ENCODE data around the gene EIF4EBP2.

DNA sequence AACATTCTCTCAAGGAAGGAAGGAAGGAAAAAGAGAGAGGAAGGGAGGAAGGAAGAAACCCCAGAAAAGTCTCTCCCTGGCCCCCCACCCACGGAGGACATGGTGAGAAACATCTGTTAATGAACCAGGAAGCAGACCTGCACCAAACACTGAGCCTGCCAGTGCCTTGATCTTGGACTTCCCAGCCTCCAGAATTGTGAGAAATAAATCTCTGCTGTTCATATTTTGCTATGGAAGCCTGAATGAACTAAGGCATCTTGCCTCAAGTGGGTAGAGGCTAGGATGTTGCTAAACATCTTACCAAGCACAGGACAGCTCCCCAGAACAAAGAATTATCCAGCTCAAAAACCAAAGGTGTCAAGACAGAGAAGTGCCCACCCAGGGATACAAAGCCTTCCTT, 40.7 kb upstream of the EIF4EBP2 start:
- no peak for TF ChIP-seq CTCF (conservative IDR thresholded peaks at IDR 0.05)
- TF ChIP-seq EZH2 (IDR thresholded peaks at IDR 0.05; ENCODE audit: low read depth): no peak
